Cerebellar cortex (tissue), 1 donor: ENCODE results near the gene GJB6.

Experiments
- DNase-seq: peaks from one replicate; pipeline ENCODE4 v3.0.0-alpha.2; 2015; ENCODE audit warnings: low spot score

GJB6 gene

GRCh38 chr13:20227288-20227687, 4.8 kb downstream of the GJB6 start:
- no peak for DNase-seq

GRCh38 chr13:20222553-20222952, 9.6 kb downstream of the GJB6 start:
- no peak for DNase-seq

GRCh38 chr13:20221772-20222171, 10.3 kb downstream of the GJB6 start:
- DNase-seq: no peak

DNA sequence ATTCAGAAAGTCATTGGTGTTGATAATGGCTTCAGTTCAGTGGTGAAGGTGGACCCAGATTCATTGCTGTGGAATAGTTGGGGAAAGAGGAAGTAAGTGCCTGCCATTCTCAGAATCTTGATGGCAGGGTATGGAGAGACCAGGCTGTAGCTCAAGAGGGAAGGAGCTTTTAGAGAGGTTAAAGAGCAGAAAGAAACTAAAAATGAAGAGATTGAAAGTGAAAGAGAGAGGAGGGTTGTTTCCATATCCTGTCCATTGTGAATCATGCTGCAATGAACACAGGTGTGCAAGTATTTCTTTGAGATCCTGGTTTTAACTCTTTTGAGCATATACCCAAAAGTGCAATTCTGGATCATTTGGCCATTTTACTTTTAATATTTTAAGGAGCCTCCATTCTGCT, 12.5 kb downstream of the GJB6 start:
- no peak for DNase-seq

GRCh38 chr13:20217168-20217567, 15.0 kb downstream of the GJB6 start:
- DNase-seq: no peak

GRCh38 chr13:20209948-20210347, 22.2 kb downstream of the GJB6 start:
- DNase-seq: peak; percentile 18

GRCh38 chr13:20206698-20207235, 25.4 kb downstream of the GJB6 start:
- no peak for DNase-seq

DNA sequence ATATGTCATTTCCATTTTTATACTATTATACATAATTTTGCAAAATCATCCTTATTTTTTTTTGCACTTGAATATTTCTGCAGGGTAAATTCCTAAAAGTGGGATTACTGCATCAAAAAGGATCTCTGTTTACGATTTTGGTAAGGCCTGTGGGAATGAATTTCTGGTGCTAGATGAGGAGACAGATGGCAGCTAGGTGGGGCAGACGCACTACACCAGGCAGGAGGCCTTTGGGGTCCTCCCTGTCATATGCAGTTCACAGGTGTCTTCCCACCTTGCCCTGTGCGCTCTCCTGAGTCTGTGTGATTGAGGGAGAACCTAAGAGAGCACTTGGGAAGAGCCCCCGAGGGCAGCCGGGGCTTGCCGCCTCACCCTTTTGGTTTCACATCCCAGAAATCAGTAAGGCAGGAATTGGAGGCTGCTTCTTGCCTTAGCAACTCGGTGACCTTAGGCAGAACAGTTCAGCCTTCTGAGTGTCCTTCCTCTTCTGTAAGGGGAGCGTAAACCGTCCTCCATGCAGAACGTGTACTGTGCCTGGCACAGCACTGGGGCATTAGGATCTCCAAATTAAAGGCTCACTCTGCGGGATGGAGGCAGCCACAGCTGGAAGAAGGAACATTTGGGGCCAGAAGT, 25.9 kb downstream of the GJB6 start:
- no peak for DNase-seq

DNA sequence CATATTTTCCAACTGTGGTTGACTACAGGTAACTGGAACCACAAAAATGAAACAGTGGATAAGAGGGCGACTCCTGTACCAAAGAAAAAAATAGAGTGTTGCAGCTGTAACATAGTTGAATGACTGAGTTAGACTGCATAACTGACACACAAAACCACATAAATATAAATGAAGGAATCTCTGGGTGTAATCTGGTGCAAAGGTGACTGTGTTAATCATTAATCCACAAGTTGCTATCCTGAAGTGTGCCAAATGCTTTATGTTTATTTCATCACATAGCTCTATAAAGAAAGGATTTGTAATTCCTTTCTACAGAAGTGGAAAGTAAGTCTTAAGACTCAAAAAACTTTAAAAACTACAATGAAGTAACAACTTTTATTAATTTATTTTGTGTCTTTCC, 33.3 kb downstream of the GJB6 start:
- no peak for DNase-seq

DNA sequence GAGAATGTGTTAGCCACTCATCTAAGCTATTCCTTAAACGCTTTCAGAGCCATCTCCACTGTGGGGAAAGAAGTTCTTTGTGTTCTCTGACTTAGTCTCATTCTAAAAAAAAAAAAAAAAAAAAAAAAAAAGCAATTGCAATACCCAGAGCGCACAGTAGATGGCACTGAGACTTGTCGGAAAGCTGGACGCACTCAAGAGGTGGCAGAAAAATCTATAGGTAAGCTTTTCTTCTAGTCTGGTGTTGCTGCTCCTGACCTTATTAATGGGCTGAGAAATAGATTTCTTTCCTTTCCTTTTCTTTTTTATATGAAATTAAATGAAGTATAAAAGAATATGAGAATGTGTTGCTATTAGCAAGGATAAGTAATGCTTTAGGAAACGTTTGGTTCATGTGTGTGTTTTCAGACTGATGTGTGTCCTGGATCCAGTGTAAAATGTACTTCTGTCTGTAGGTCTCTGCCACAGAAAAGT, 34.7 kb downstream of the GJB6 start:
- DNase-seq: peak; percentile 51

DNA sequence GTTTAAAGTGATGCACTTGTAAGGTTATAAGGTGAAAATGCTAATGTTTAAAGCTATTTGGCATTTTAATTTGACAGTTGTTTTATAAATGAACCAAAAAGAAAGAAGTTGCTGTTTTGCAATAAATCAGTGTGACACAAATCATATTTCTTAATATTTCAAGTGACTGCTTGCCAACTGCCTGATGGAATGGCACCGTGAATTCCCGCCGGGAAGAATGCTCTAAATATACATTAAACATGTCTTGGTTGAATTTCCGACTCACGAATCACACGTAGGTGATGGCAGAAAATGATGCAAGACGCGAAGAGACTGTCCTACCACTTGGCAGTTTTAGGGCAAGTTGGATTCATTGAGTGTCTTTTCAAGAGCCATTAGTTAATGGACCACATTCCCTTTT, 36.3 kb downstream of the GJB6 start:
- DNase-seq: no peak

DNA sequence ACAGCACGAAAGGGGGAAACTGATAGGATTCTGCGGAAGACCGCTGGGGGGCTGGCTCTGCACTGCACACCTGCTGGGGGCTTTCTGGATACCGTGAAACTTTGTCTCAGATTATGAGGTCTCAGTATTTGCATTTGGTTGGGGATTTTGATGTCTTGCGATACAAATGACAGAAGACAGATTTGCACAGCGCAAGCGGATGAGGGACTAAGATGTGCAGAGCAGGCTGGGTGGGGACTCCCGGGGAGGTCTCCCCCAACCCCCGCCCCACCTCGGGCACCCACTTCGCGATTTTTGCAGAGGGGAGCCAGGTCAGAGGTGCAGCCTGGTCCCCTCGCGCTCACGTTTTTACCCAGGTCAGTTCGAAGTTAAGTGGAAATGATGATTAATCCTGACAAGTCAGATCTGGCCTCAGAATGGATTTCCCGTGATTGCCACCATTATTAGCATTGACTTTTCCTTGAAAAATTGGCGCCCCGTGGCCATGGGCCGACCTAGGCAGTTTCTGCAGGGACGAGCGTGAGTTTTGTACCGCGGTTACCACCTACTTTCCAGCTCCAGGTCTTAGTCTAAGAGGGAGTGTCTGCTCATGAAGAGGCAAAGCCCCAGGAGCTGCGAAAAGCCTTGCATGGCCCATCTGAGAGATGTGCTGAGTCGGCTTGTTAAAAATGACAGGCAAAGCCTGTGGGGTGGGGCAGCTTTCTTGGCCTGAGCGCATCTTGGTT, 38.0 kb downstream of the GJB6 start:
- no peak for DNase-seq

DNA sequence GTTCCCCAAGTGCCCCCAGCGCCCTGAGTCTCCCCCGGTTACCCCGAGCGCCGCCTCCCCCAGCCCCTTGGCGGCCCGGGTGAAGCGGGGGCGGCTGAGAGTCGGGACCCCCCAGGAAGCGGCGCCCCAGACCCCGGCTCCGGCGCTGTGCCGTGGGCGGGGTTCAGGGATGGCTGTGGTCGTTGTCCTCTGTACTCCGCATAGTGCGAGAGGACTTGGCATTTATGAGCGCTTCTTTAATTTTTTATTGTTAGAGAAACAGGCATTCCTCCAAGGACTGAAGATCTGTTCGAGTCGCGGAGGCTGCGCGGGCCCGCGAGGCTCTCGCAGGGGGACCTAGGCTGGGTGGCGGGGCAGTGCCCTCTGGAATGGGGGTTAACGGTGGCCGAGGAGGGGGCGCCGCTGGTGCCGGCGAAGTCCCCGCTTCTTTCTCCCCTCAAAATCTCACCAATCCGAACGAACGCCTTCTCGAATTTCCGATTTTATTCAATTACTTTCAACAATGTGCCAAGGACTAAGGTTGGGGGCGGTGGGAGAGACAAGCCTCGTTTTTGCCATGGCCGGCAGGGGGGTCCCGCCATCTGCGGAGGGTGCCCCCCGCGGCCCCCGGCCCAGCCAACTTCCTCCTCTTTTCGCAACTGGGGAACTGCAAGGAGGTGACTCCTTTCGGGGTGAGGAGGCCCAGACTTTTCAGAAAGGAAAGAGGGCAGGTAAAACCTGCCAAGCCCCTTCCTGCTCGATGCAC, 38.8 kb downstream of the GJB6 start:
- no peak for DNase-seq

DNA sequence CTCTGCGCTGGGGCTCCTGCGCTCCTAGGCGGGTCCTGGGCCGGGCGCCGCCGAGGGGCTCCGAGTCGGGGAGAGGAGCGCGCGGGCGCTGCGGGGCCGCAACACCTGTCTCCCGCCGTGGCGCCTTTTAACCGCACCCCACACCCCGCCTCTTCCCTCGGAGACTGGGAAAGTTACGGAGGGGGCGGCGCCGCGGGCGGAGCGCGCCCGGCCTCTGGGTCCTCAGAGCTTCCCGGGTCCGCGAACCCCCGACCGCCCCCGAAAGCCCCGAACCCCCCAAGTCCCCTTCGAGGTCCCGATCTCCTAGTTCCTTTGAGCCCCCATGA, 39.3 kb downstream of the GJB6 start, which contains the start of gene GJB2:
Gene GJB2 (minus strand): TSS at position 103 of the 326 bp plus-strand sequence. CDS start 3,357 bp downstream, outside the sequence.
- DNase-seq: no peak

GRCh38 chr13:20192158-20192835, 39.8 kb downstream of the GJB6 start:
- DNase-seq: no peak

GRCh38 chr13:20191311-20192157, 40.6 kb downstream of the GJB6 start:
- DNase-seq: no peak

GRCh38 chr13:20190481-20191310, 41.4 kb downstream of the GJB6 start:
- no peak for DNase-seq

DNA sequence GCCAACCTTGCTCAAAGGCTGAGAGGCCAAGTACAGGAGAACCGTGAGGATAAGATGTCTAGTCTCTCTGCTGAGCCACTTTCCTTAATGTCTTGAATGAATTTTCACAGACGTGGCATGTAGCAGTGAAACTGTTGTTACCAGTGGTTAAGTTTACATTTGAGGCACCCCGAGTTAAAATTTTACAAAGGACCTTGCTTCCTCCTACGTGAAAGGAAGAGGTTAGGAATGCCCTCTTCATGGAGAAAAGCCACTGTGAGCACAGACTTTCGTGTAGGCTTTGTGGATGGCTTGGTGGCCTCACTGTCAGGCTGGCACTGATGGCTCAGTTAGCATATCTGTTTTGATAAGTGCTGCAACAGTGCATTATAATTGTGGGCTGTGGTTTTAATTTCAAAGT, 42.0 kb downstream of the GJB6 start:
- DNase-seq: no peak

- DNase-seq: no peak
Observed at GRCh38 chr13:20188667-20189553, 43.2 kb downstream of the GJB6 start.
